OCI-LY7 (cell line): ENCODE results near the gene AQP12B. TPM values are rescaled to one million over a fixed set of nuclear protein-coding genes. Genes with fewer than 3 reads are reported as not detected.

ENCODE experiments used
- BruUV-seq: library from RNA; stranded (reverse); fragments of 400-500 nt; replicated peaks from 2 replicates; lab custom pipeline; 2021; lab: Mats Ljungman, UMichigan
- CTCF ChIA-PET: fragments of 300-600 bp; sonication (Branson Sonifier 250); formaldehyde crosslinking; loops from one replicate; lab custom pipeline; 2022; ENCODE audit warnings: antibody characterized with exemption; ENCODE audit not compliant: unreplicated experiment; lab: Charles Lee
- POLR2A ChIA-PET: fragments of 300-600 bp; sonication (Branson Sonifier 250); formaldehyde crosslinking; loops from one replicate; lab custom pipeline; 2022; ENCODE audit warnings: antibody characterized with exemption; lab: Charles Lee
- DNase-seq: peaks from one replicate; pipeline ENCODE4 v3.0.0-alpha.2; 2015; ENCODE audit warnings: low spot score
- H2AFZ ChIP-seq: fragments of 200-600 bp; sonication (generic), shearing (Covaris generic); 2 replicates; pipeline ENCODE4 v1.6.1; 2014; ENCODE audit warnings: mild to moderate bottlenecking, antibody characterized with exemption, low read length, moderate library complexity
- H3K27ac ChIP-seq: fragments of 200-600 bp; sonication (generic); 2 replicates; pipeline ENCODE4 v1.5.1; 2014; ENCODE audit warnings: mixed run types, low read depth, mild to moderate bottlenecking, moderate library complexity, low read length, inconsistent platforms; ENCODE audit not compliant: poor library complexity, severe bottlenecking
- H3K36me3 ChIP-seq: fragments of 200-600 bp; sonication (generic); 2 replicates; pipeline ENCODE4 v1.6.1; 2014; ENCODE audit warnings: mild to moderate bottlenecking, antibody characterized with exemption, low read length, moderate library complexity, mixed read lengths; ENCODE audit not compliant: insufficient read depth
- H3K4me1 ChIP-seq: fragments of 200-600 bp; sonication (generic); 2 replicates; pipeline ENCODE4 v1.5.1; 2014; ENCODE audit warnings: mild to moderate bottlenecking, low read length; ENCODE audit not compliant: insufficient read depth, poor library complexity, severe bottlenecking
- H3K4me2 ChIP-seq: fragments of 200-600 bp; sonication (generic); 2 replicates; pipeline ENCODE4 v1.6.1; 2014; ENCODE audit warnings: mild to moderate bottlenecking, low read length
- H3K4me3 ChIP-seq: fragments of 200-600 bp; sonication (generic); 2 replicates; pipeline ENCODE4 v1.5.1; 2014; ENCODE audit warnings: mild to moderate bottlenecking, low read depth, low read length; ENCODE audit not compliant: poor library complexity, severe bottlenecking
- H3K79me2 ChIP-seq: fragments of 200-600 bp; sonication (generic); 2 replicates; pipeline ENCODE4 v1.6.1; 2016; ENCODE audit warnings: low read depth, mild to moderate bottlenecking, low read length, moderate library complexity, mixed read lengths; ENCODE audit not compliant: insufficient read depth
- H3K9me2 ChIP-seq: fragments of 200-600 bp; sonication (generic); 2 replicates; pipeline ENCODE4 v1.6.1; 2016; ENCODE audit warnings: mild to moderate bottlenecking, low read length, mixed read lengths; ENCODE audit not compliant: insufficient read depth
- H3K9me3 ChIP-seq: fragments of 200-600 bp; sonication (generic); 2 replicates; pipeline ENCODE4 v1.6.1; 2014; ENCODE audit warnings: mild to moderate bottlenecking, mixed run types, low read length, mixed read lengths
- H4K20me1 ChIP-seq: fragments of 200-600 bp; sonication (generic); 2 replicates; pipeline ENCODE4 v1.6.1; 2014; ENCODE audit warnings: mild to moderate bottlenecking, antibody characterized with exemption, low read length, moderate library complexity, mixed read lengths; ENCODE audit not compliant: insufficient read depth
- CTCF ChIP-seq: fragments of 200-600 bp; sonication (generic); conservative IDR thresholded peaks from 2 replicates; pipeline ENCODE4 v1.5.1; 2014; ENCODE audit warnings: mild to moderate bottlenecking, antibody characterized with exemption, low read length, moderate library complexity, mixed read lengths
- EZH2phosphoT487 ChIP-seq: fragments of 200-600 bp; sonication (generic); IDR thresholded peaks from 2 replicates; pipeline ENCODE4 v1.6.1; 2018; ENCODE audit warnings: low read depth, borderline replicate concordance, mild to moderate bottlenecking, mixed run types, antibody characterized with exemption, low read length, moderate library complexity, mixed read lengths
- intact Hi-C: fragments of 100-400 bp; cut with micrococcal nuclease; formaldehyde crosslinking; loops from one replicate; pipeline ENCODE4 v1.10.0; 2022; ENCODE audit not compliant: unreplicated experiment
- total RNA-seq, 2 experiments: library from RNA; depleted of rRNA in 1 of 2; stranded (reverse); fragments of >200 nt in 1 of 2; shearing (Covaris generic) in 1 of 2; gene quantifications; 2 replicates each; pipeline ENCODE4 v1.2.3, GENCODE V29; 2014 to 2022

Gene AQP12B
- total RNA-seq, 2 experiments from 2014 or later = not detected

GRCh38 chr2:240704651-240705050, 22.0 kb upstream of the AQP12B start:
- no peaks in the 10 kb centered on the region for H3K9me3 ChIP-seq
- TF ChIP-seq EZH2phosphoT487 (no peak), CTCF (no peak)
- H3K36me3 ChIP-seq = no peaks in the 10 kb centered on the region
- CTCF ChIA-PET = interaction anchor here (0.6 kb wide), 1 partner anchor 418 kb away, joined by 3 read pairs; no protein-coding TSS in a partner anchor
- no peaks in the 10 kb centered on the region for H3K79me2 ChIP-seq
- intact Hi-C loops = no loop called here
- H3K4me2 ChIP-seq = no peak overlapping the region
- H3K4me3 ChIP-seq = no peak overlapping the region
- no TSS peak for BruUV-seq
- no peak for DNase-seq
- POLR2A ChIA-PET = no interaction called here
- no peaks in the 10 kb centered on the region for H3K9me2 ChIP-seq
- H3K27ac ChIP-seq = no peak overlapping the region
- no peaks in the 10 kb centered on the region for H4K20me1 ChIP-seq
- H3K4me1 ChIP-seq = no peaks in the 10 kb centered on the region
- no peak overlapping the region for H2AFZ ChIP-seq

GRCh38 chr2:240703417-240704341, 21.0 kb upstream of the AQP12B start:
- Histone ChIP-seq H3K4me3 (no peak overlapping the region), H3K4me2 (no peak overlapping the region), H3K9me2 (no peaks in the 10 kb centered on the region), H3K79me2 (no peaks in the 10 kb centered on the region), H2AFZ (no peak overlapping the region), H3K36me3 (no peaks in the 10 kb centered on the region), H3K9me3 (no peaks in the 10 kb centered on the region), H3K4me1 (no peaks in the 10 kb centered on the region), H4K20me1 (no peaks in the 10 kb centered on the region), H3K27ac (no peak overlapping the region)
- ChIA-PET POLR2A (no interaction called here), CTCF (no interaction called here)
- DNase-seq = no peak
- BruUV-seq = no TSS peak
- intact Hi-C loops = no loop called here
- TF ChIP-seq EZH2phosphoT487 (no peak), CTCF (no peak)

- no peaks in the 10 kb centered on the region for H3K9me3 ChIP-seq
- intact Hi-C loops = no loop called here
- no peak overlapping the region for H3K27ac ChIP-seq
These were observed 19.9 kb upstream of the AQP12B start for GRCh38 chr2:240702640-240703011.

More at GRCh38 chr2:240702640-240703011, 19.9 kb upstream of the AQP12B start:
- DNase-seq = no peak
- TF ChIP-seq CTCF (no peak), EZH2phosphoT487 (no peak)
- Histone ChIP-seq H3K4me3 (no peak overlapping the region), H3K4me1 (no peaks in the 10 kb centered on the region), H3K36me3 (no peaks in the 10 kb centered on the region), H4K20me1 (no peaks in the 10 kb centered on the region), H3K79me2 (no peaks in the 10 kb centered on the region), H3K4me2 (no peak overlapping the region), H3K9me2 (no peaks in the 10 kb centered on the region), H2AFZ (no peak overlapping the region)
- CTCF ChIA-PET = no interaction called here
- no TSS peak for BruUV-seq
- POLR2A ChIA-PET = no interaction called here
